Measurements from ENCODE around the gene ACO2. TPM values are rescaled to one million over a fixed set of nuclear protein-coding genes. Genes with fewer than 3 reads are reported as not detected.
"Not testable (repeated sequence)": the region's sequence is repeated elsewhere in the genome, so short reads cannot be mapped to it uniquely, and the experiment has no call there.

The ACO2 gene
- total RNA-seq, 6 donors from 2014 or later = 51.3 to 102 (median 83.4) TPM

DNA sequence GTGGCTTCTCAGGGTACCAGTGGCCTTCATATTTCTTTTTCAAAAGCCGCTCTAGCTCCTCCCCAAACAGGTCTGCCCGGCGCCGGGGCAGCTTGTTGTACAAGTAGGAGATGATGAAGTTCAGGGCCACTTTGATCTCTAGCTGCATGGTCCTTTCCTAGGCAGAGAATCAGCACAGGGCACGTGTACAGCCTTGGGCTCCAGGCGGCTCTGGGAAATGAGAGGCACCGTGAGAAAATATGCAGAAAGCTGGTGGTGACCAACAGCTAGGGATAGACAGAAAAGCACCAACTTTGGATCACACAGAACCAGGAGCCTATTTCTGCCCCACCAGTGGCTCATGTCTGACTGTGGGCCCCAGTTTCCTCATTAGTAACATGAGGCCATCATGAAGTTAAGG lies 31.7 kb upstream of the ACO2 start:
- Histone ChIP-seq H3K27me3 (no peaks in the 10 kb centered on the region), H3K27ac (no peak overlapping the region), H3K4me3 (no peak overlapping the region), H3K36me3 (peaks cover 21 to 57% (median 44%) of the 10 kb centered on the region in 4 donors), H3K9me3 (no peaks in the 10 kb centered on the region), H3K4me1 (peaks cover 6 to 35% (median 20%) of the 10 kb centered on the region in 4 donors)
- TF ChIP-seq CTCF (IDR thresholded peaks at IDR 0.05) (no peak), EP300 (IDR thresholded peaks at IDR 0.05) (no peak), POLR2A (IDR thresholded peaks at IDR 0.05) (no peak), POLR2AphosphoS5 (IDR thresholded peaks at IDR 0.05) (no peak)
- 84 to 98% methylated on average over 7 of the region's 7 CpGs for WGBS, 2 donors
- no peak for ATAC-seq (ENCODE audit: low FRiP score in 2 of 2)
- no peak for DNase-seq

- H3K4me3 ChIP-seq; H3K27me3 ChIP-seq; H3K9me3 ChIP-seq; DNase-seq; ATAC-seq (ENCODE audit: low FRiP score in 2 of 2); H3K27ac ChIP-seq: not testable (repeated sequence)
- Histone ChIP-seq H3K36me3 (peaks cover 14 to 40% (median 32%) of the 10 kb centered on the region in 4 donors), H3K4me1 (peaks cover 19 to 35% (median 28%) of the 10 kb centered on the region in 4 donors)
- 81% methylated on average over 5 of the region's 5 CpGs for WGBS, 2 donors
These were observed 28.4 kb upstream of the ACO2 start for GRCh38 chr22:41440511-41440910.

- ATAC-seq (ENCODE audit: low FRiP score in 2 of 2) = no peak
- Histone ChIP-seq H3K27ac (peak overlapping the region in 1 of 4 donors; percentile 11), H3K27me3 (no peaks in the 10 kb centered on the region), H3K36me3 (peaks cover 0 to 22% (median 14%) of the 10 kb centered on the region in 4 donors), H3K4me3 (no peak overlapping the region), H3K9me3 (no peaks in the 10 kb centered on the region), H3K4me1 (peaks cover 19 to 33% (median 25%) of the 10 kb centered on the region in 4 donors)
- no peak for TF ChIP-seq POLR2A (IDR thresholded peaks at IDR 0.05)
- no peak for TF ChIP-seq POLR2AphosphoS5 (IDR thresholded peaks at IDR 0.05)
- TF ChIP-seq CTCF (IDR thresholded peaks at IDR 0.05) = no peak
- TF ChIP-seq EP300 (IDR thresholded peaks at IDR 0.05) = no peak
- DNase-seq = no peak
- WGBS, 2 donors = 68 to 86% methylated on average over 2 of the region's 2 CpGs
These were observed 26.6 kb upstream of the ACO2 start for GRCh38 chr22:41442240-41442792.

- WGBS, 2 donors = 0% methylated on average over 30 to 35 of the region's 35 CpGs
- peak overlapping the region; percentile 96 to 100 (median 96) for H3K27ac ChIP-seq
- no peaks in the 10 kb centered on the region for H3K27me3 ChIP-seq
- H3K4me3 ChIP-seq = peak overlapping the region; percentile 84 to 100 (median 90)
- ATAC-seq (ENCODE audit: low FRiP score in 2 of 2) (peak; percentile 78 to 89), DNase-seq (peak; percentile 92 to 97)
- H3K4me1 ChIP-seq = peaks cover 23 to 32% (median 26%) of the 10 kb centered on the region in 4 donors
- no peaks in the 10 kb centered on the region for H3K9me3 ChIP-seq
- TF ChIP-seq POLR2AphosphoS5 (IDR thresholded peaks at IDR 0.05) = peak; percentile 68 to 82
- peak in 2 of 4 donors; percentile 58 to 74 for TF ChIP-seq POLR2A (IDR thresholded peaks at IDR 0.05)
- no peak for TF ChIP-seq EP300 (IDR thresholded peaks at IDR 0.05)
- peaks cover 0 to 19% (median 7%) of the 10 kb centered on the region in 4 donors for H3K36me3 ChIP-seq
These were observed 24.4 kb upstream of the ACO2 start for GRCh38 chr22:41444360-41445128.

- DNase-seq (peak in 1 of 2 donors; percentile 36), ATAC-seq (ENCODE audit: low FRiP score in 2 of 2) (no peak)
- Histone ChIP-seq H3K27ac (peak overlapping the region; percentile 96 to 100 (median 96)), H3K4me1 (peaks cover 21 to 29% (median 25%) of the 10 kb centered on the region in 4 donors), H3K36me3 (peaks cover 0 to 19% (median 5%) of the 10 kb centered on the region in 4 donors), H3K27me3 (no peaks in the 10 kb centered on the region), H3K9me3 (no peaks in the 10 kb centered on the region), H3K4me3 (peak overlapping the region; percentile 84 to 100 (median 90))
- 0 to 1% methylated on average over 22 of the region's 22 CpGs for WGBS, 2 donors
- no peak for TF ChIP-seq POLR2A (IDR thresholded peaks at IDR 0.05)
- no peak for TF ChIP-seq CTCF (IDR thresholded peaks at IDR 0.05)
- no peak for TF ChIP-seq EP300 (IDR thresholded peaks at IDR 0.05)
- TF ChIP-seq POLR2AphosphoS5 (IDR thresholded peaks at IDR 0.05) = no peak
These were observed 23.5 kb upstream of the ACO2 start for GRCh38 chr22:41445129-41446056.

All from upper lobe of left lung (tissue), 6 donors.